GM12878 (cell line): ENCODE results near the gene FHIP1B. TPM values are rescaled to one million over a fixed set of nuclear protein-coding genes. Genes with fewer than 3 reads are reported as not detected.

Experiments
- ATAC-seq: fragments of 200-7000 bp; cut with Tn5 transposase; 3 replicates; pipeline ENCODE4 v1.9.1; 2020; ENCODE audit warnings: mild to moderate bottlenecking, moderate library complexity
- BruUV-seq: library from RNA; stranded (reverse); fragments of 400-500 nt; replicated peaks from 2 replicates; lab custom pipeline; 2021; lab: Mats Ljungman, UMichigan
- CTCF ChIA-PET: fragments of 300-600 bp; sonication (Branson Sonifier 250); formaldehyde crosslinking; extraction: SDS; loops from one replicate; lab custom pipeline; 2021; ENCODE audit warnings: inconsistent platforms; lab: Yijun Ruan, JAX
- POLR2A ChIA-PET: fragments of 350-600 bp; formaldehyde crosslinking; extraction: SDS; loops from one replicate; lab custom pipeline; 2021; ENCODE audit warnings: inconsistent platforms; lab: Charles Lee
- RAD21 ChIA-PET: fragments of 300-600 bp; sonication (Branson Sonifier 250); formaldehyde crosslinking; loops from one replicate; lab custom pipeline; 2023; ENCODE audit warnings: antibody characterized with exemption; ENCODE audit not compliant: unreplicated experiment; lab: Charles Lee
- SMC1A ChIA-PET: fragments of 300-600 bp; sonication (Branson Sonifier 250); formaldehyde crosslinking; loops from one replicate; lab custom pipeline; 2023; ENCODE audit not compliant: unreplicated experiment, uncharacterized antibody; lab: Charles Lee
- DNase-seq: peaks from one replicate; pipeline ENCODE4 v3.0.0-alpha.2; 2011; ENCODE audit warnings: low read depth, low spot score
- FAIRE-seq: peaks from 3 replicates; lab custom pipeline; 2011; peaks lifted over from hg19 to GRCh38; lab: Jason Lieb, UNC
- H2AFZ ChIP-seq: 2 replicates; pipeline ENCODE4 v1.6.0; 2011; ENCODE audit warnings: low read depth, low read length, control low read depth; ENCODE audit not compliant: control insufficient read depth
- H3K27ac ChIP-seq: 2 replicates; pipeline ENCODE4 v1.5.1; 2011; ENCODE audit warnings: control low read depth; ENCODE audit not compliant: control insufficient read depth, insufficient read depth
- H3K27me3 ChIP-seq, 2 experiments: replicated peaks in 1 of 2; 2 replicates each; pipeline versions ENCODE4 v1.6.0 to v1.6.1; 2011; ENCODE audit warnings: low read length in 1 of 2; ENCODE audit not compliant: control insufficient read depth in 2 of 2, insufficient read depth in 2 of 2
- H3K36me3 ChIP-seq, 2 experiments: 2 replicates each; pipeline ENCODE4 v1.5.1; 2011; ENCODE audit warnings: low read length in 1 of 2; ENCODE audit not compliant: control insufficient read depth in 2 of 2, insufficient read depth in 2 of 2
- H3K4me1 ChIP-seq: 2 replicates; pipeline ENCODE4 v1.6.1; 2011; ENCODE audit warnings: mild to moderate bottlenecking, low read length, moderate library complexity, mixed read lengths; ENCODE audit not compliant: control insufficient read depth, insufficient read depth
- H3K4me2 ChIP-seq: 2 replicates; pipeline ENCODE4 v1.6.0; 2011; ENCODE audit warnings: control low read depth; ENCODE audit not compliant: control insufficient read depth, insufficient read depth
- H3K4me3 ChIP-seq: fragments of 200-600 bp; sonication (generic); 2 replicates; pipeline ENCODE4 v1.5.1; 2016
- H3K79me2 ChIP-seq: 2 replicates; pipeline ENCODE4 v1.6.0; 2011; ENCODE audit warnings: low read length; ENCODE audit not compliant: control insufficient read depth, insufficient read depth
- H3K9ac ChIP-seq: 2 replicates; pipeline ENCODE4 v1.8.0; 2011; ENCODE audit warnings: low read length, control low read depth, mixed read lengths; ENCODE audit not compliant: control insufficient read depth, insufficient read depth
- H3K9me3 ChIP-seq: replicated peaks from 3 replicates; pipeline ENCODE4 v1.5.1; 2011; ENCODE audit warnings: mild to moderate bottlenecking, low read length; ENCODE audit not compliant: control insufficient read depth, insufficient read depth
- H4K20me1 ChIP-seq: 2 replicates; pipeline ENCODE4 v1.6.0; 2011; ENCODE audit not compliant: control insufficient read depth, insufficient read depth
- CHD2 ChIP-seq: IDR thresholded peaks from 2 replicates; pipeline ENCODE4 v1.6.1; 2011; ENCODE audit warnings: low read depth, low read length, improper control_type of control experiment, borderline replicate concordance
- NR2C2 ChIP-seq: IDR thresholded peaks from 2 replicates; pipeline ENCODE4 v1.6.1; 2011; ENCODE audit warnings: borderline replicate concordance, low read depth; ENCODE audit not compliant: control insufficient read depth, insufficient read length
- SREBF1 ChIP-seq: IDR thresholded peaks from 2 replicates; pipeline ENCODE4 v1.6.1; 2012; ENCODE audit warnings: mild to moderate bottlenecking, low read length
- TCF7 ChIP-seq: IDR thresholded peaks from 2 replicates; pipeline ENCODE4 v1.6.1; 2014; ENCODE audit warnings: antibody characterized with exemption, borderline replicate concordance
- ZNF274 ChIP-seq: IDR thresholded peaks from one replicate; pipeline ENCODE4 v1.8.0; 2011; ENCODE audit not compliant: insufficient read length, insufficient read depth
- WGBS: methylation state at CpG from one replicate; pipeline ENCODE4 v1.1.6; 2016; ENCODE audit warnings: low lambda C conversion rate; ENCODE audit not compliant: insufficient replicate concordance, insufficient coverage; ENCODE audit errors: missing lambda C conversion rate; 5-methylcytosine and 5-hydroxymethylcytosine counted together
- in situ Hi-C: fragments of 300-500 bp; cut with MboI; formaldehyde crosslinking; loops from 9 replicates; pipeline ENCODE4 v1.14.3; 2018; ENCODE audit warnings: mixed read lengths
- intact Hi-C: fragments of 100-400 bp; cut with micrococcal nuclease; formaldehyde crosslinking; loops from one replicate; pipeline ENCODE4 v1.14.2; 2022; ENCODE audit not compliant: unreplicated experiment
- polyA plus RNA-seq, 11 experiments: library from polyadenylated mRNA; depleted of rRNA in 4 of 11; unstranded in 6 of 11; stranded (reverse) in 5 of 11; fragments of >200 nt; fragmentation: Nextera tagmentation in 4 of 11; fragmentation: Illumina TruSeq in 1 of 11; extraction: Ambion mirVana in 4 of 11; extraction: Trizol in 1 of 11; gene quantifications; 1 replicate in 1 of 11; 2 replicates in 10 of 11; pipeline versions ENCODE4 v1.2.1 to v1.2.3, GENCODE V29; 2011 to 2016; ENCODE audit warnings: inconsistent platforms in 2 of 11, missing spikeins in 2 of 11, low read depth in 1 of 11
- total RNA-seq, 4 experiments: library from RNA; depleted of rRNA in 3 of 4; stranded (reverse); fragments of >200 nt in 3 of 4; fragmentation: Illumina TruSeq in 1 of 4; extraction: Trizol in 1 of 4; gene quantifications; 2 replicates each; pipeline versions ENCODE4 v1.2.1 to v1.2.3, GENCODE V29; 2013 to 2021
- TF ChIP-seq, protein P1 (sequence below): fragments of 450-650 bp; IDR thresholded peaks from 2 replicates; pipeline ENCODE4 v1.6.1; 2016; ENCODE audit warnings: mild to moderate bottlenecking
- TF ChIP-seq, protein P2 (sequence below): fragments of 450-650 bp; IDR thresholded peaks from 2 replicates; pipeline ENCODE4 v1.6.1; 2017; ENCODE audit warnings: mild to moderate bottlenecking, moderate library complexity

Gene FHIP1B
- total and polyA plus RNA-seq, 10 of the 15 experiments (the other 5 are each of a cell fraction or from before 2014, with no cell fraction given) = 0.90 to 28.1 (median 11.1) TPM

DNA sequence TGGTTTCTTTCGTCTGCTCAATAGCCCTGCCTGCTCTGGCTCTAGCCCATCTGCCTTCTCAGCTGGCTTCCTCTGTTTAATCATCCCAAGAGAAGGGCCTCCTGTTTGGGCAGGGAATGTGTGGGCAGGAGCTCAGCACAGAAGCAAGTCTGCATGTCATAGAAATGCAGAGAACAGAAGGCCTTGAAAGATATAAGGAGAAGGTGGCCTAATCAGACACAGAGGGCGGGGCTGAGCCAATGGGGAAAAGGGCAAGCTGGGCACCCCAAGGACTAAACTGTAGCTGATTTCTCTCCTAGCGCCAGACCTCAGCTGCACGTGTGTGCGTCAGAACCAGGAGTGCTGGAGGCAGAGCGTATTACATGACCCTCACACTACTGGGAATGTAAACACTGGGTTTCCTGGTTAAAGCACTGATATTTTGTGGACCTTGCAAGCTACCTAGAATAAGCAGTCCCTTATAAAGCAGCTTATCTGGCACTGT, 17.6 kb upstream of the FHIP1B start:
- FAIRE-seq = no peak

More for the DNA sequence above, 17.6 kb upstream of the FHIP1B start:
- no peak overlapping the region for H3K4me2 ChIP-seq
- RAD21 ChIA-PET = interaction anchor here (0.8 to 4.7 kb wide), 4 partner anchors 48 to 111 kb away, joined by 3 to 34 read pairs (median 7); no protein-coding TSS in a partner anchor
- WGBS = 70% methylated on average over 6 of the region's 6 CpGs
- DNase-seq = no peak
- no TSS peak for BruUV-seq
- no peaks in the 10 kb centered on the region for H3K4me1 ChIP-seq
- in situ Hi-C loops = no loop called here
- no peaks in the 10 kb centered on the region for H3K79me2 ChIP-seq
- no peak overlapping the region for H3K27ac ChIP-seq
- ATAC-seq = peak; percentile 8; the same call in 2 of the 3 replicates
- POLR2A ChIA-PET = no interaction called here
- H2AFZ ChIP-seq = no peak overlapping the region; the same call in 1 of the 2 replicates
- no peak overlapping the region for H3K9ac ChIP-seq
- intact Hi-C loops = loop anchor here (1.0 kb wide), 2 partner anchors 64 to 101 kb away; no protein-coding TSS in a partner anchor
- no peaks in the 10 kb centered on the region for H3K36me3 ChIP-seq
- H3K4me3 ChIP-seq = no peak overlapping the region
- TF ChIP-seq CHD2 (no peak), NR2C2 (no peak), ZNF274 (no peak), SREBF1 (no peak), TCF7 (no peak)
- TF ChIP-seq, protein P1, sequence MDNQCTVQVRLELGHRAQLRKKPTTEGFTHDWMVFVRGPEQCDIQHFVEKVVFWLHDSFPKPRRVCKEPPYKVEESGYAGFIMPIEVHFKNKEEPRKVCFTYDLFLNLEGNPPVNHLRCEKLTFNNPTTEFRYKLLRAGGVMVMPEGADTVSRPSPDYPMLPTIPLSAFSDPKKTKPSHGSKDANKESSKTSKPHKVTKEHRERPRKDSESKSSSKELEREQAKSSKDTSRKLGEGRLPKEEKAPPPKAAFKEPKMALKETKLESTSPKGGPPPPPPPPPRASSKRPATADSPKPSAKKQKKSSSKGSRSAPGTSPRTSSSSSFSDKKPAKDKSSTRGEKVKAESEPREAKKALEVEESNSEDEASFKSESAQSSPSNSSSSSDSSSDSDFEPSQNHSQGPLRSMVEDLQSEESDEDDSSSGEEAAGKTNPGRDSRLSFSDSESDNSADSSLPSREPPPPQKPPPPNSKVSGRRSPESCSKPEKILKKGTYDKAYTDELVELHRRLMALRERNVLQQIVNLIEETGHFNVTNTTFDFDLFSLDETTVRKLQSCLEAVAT = no peak
- TF ChIP-seq, protein P2, sequence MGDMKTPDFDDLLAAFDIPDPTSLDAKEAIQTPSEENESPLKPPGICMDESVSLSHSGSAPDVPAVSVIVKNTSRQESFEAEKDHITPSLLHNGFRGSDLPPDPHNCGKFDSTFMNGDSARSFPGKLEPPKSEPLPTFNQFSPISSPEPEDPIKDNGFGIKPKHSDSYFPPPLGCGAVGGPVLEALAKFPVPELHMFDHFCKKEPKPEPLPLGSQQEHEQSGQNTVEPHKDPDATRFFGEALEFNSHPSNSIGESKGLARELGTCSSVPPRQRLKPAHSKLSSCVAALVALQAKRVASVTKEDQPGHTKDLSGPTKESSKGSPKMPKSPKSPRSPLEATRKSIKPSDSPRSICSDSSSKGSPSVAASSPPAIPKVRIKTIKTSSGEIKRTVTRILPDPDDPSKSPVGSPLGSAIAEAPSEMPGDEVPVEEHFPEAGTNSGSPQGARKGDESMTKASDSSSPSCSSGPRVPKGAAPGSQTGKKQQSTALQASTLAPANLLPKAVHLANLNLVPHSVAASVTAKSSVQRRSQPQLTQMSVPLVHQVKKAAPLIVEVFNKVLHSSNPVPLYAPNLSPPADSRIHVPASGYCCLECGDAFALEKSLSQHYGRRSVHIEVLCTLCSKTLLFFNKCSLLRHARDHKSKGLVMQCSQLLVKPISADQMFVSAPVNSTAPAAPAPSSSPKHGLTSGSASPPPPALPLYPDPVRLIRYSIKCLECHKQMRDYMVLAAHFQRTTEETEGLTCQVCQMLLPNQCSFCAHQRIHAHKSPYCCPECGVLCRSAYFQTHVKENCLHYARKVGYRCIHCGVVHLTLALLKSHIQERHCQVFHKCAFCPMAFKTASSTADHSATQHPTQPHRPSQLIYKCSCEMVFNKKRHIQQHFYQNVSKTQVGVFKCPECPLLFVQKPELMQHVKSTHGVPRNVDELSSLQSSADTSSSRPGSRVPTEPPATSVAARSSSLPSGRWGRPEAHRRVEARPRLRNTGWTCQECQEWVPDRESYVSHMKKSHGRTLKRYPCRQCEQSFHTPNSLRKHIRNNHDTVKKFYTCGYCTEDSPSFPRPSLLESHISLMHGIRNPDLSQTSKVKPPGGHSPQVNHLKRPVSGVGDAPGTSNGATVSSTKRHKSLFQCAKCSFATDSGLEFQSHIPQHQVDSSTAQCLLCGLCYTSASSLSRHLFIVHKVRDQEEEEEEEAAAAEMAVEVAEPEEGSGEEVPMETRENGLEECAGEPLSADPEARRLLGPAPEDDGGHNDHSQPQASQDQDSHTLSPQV = no peak
- SMC1A ChIA-PET = interaction anchor here (0.7 to 4.2 kb wide), 15 partner anchors 9 to 111 kb away, joined by 3 to 26 read pairs (median 3); partner anchors contain the start of gene C11orf42
- CTCF ChIA-PET = interaction anchor here (0.7 to 5.0 kb wide), 18 partner anchors 9 to 503 kb away, joined by 3 to 61 read pairs (median 8); partner anchors contain the start of genes CAVIN3, CNGA4 and FHIP1B
- 0 out of 4 replicates have a peak, but pooled peaks cover 0 to 3% of the 10 kb centered on the region in 2 experiments for H3K27me3 ChIP-seq
- H4K20me1 ChIP-seq = no peaks in the 10 kb centered on the region
- H3K9me3 ChIP-seq = no peaks in the 10 kb centered on the region
